LNCAP (cell line): Measurements from ENCODE around the gene GYG2.

Experiments used
- CTCF ChIP-seq: fragments of 450-650 bp; IDR thresholded peaks from 2 replicates; pipeline ENCODE4 v1.5.1; 2017; ENCODE audit warnings: mild to moderate bottlenecking

Gene GYG2

GRCh38 chrX:2872671-2873277 is 44.0 kb downstream of the GYG2 start:
- TF ChIP-seq CTCF = no peak

GRCh38 chrX:2874222-2875135 is 45.7 kb downstream of the GYG2 start:
- TF ChIP-seq CTCF = no peak

DNA sequence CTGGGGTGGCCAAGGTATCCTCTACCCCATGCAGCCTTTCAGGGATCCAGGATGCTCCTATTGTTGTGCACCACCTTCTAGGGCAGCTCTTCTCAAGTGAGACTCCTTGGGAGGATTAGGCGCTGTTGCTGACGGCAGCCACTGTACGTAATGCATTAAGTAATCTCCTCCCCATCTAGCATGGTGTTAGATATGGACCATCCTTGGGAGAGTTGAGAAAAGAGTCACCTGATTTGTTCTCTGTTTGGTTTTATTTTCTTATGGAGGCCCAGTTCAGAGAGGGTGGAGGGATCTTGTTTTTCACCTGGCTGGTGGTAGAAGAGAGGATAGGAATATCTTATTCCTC is 46.4 kb downstream of the GYG2 start:
- no peak for TF ChIP-seq CTCF

DNA sequence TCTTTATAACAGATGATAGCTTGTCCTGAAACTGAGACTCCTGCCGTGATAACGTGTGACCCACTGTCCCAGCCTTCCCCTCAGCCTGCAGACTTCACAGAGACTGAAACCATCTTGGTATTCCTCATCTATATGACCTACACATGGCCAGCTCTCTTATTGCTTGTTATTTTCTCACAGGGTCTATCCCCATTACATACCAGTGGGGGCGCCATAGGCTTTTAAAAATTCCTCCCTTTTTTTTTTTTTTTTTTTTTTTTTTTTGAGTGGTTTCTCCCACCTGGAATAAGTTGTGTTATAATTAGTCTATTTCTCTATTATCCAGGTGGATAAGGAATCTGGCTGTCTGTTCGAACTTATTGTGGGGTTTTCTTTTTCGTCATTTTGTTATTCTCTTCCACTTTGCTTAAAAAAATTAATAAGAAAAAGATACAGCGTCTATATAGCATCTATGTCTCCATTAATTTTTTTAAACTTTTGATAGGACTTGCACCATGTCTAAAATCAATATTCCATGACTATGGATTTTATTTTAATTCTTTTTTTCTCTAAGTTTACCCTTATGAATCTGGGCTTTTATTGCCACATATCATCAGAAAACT is 47.2 kb downstream of the GYG2 start:
- peak; percentile 36; the same call in 1 of the 2 replicates for TF ChIP-seq CTCF

DNA sequence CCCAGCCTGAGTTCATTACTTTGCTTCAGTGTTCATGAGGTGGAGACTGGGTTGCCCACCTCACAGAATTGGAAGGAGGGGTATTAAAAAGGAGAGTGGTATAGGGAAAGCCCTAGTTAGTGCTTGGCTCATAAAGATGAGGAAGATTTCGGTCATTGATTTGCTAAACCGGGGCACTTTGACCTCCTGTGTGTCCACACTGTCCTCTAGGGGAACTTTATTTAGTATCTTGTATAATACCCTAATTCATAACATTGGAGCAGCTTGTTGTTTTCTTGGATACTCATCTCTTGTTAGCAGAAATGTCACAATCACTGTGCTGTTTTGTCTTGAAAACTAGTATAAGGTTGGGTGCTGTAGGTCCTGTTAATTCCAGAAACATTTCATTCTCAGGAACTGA is 49.8 kb downstream of the GYG2 start:
- no peak for TF ChIP-seq CTCF

DNA sequence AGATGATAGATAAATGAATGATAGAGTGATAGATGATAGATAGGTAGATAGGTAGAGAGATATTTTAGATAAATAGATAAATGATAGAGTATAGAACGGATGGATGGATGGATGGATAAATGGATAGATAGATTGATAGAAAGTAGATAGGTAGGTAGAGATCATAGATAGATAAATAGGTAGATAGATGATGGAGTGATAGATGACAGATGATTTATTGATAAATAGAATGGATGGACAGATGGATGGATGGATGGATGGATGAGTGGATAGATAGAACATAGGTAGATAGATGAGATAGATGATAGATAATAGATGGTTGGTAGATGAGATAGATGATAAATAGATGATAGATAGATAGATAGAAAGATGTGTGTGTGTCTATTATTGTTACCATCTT is 50.9 kb downstream of the GYG2 start:
- no peak for TF ChIP-seq CTCF

GRCh38 chrX:2883770-2884169 is 55.0 kb downstream of the GYG2 start:
- TF ChIP-seq CTCF = no peak
